Activated naive CD4-positive, alpha-beta T cell treated with anti-CD3 and anti-CD28 coated beads, Interleukin-2, amount 50 U/mL, for 24 hours (primary cell): Measurements from ENCODE around the gene TECTA.
"Not testable (repeated sequence)": the region's sequence is repeated elsewhere in the genome, so short reads cannot be mapped to it uniquely, and the experiment has no call there.

Experiments used
- H3K27ac Mint-ChIP-seq: one replicate; pipeline ENCODE4 v1.8.0; 2021; ENCODE audit warnings: mild to moderate bottlenecking, mixed read lengths
- H3K27me3 Mint-ChIP-seq: one replicate; pipeline ENCODE4 v1.8.0; 2021; ENCODE audit warnings: mixed read lengths
- H3K36me3 Mint-ChIP-seq: one replicate; pipeline ENCODE4 v1.8.0; 2021; ENCODE audit warnings: mixed read lengths
- H3K4me1 Mint-ChIP-seq: one replicate; pipeline ENCODE4 v1.8.0; 2021; ENCODE audit warnings: mixed read lengths
- H3K4me3 Mint-ChIP-seq: one replicate; pipeline ENCODE4 v1.8.0; 2021; ENCODE audit warnings: mild to moderate bottlenecking, mixed read lengths
- H3K9me3 Mint-ChIP-seq: one replicate; pipeline ENCODE4 v1.8.0; 2021; ENCODE audit warnings: mixed read lengths

Gene TECTA

DNA sequence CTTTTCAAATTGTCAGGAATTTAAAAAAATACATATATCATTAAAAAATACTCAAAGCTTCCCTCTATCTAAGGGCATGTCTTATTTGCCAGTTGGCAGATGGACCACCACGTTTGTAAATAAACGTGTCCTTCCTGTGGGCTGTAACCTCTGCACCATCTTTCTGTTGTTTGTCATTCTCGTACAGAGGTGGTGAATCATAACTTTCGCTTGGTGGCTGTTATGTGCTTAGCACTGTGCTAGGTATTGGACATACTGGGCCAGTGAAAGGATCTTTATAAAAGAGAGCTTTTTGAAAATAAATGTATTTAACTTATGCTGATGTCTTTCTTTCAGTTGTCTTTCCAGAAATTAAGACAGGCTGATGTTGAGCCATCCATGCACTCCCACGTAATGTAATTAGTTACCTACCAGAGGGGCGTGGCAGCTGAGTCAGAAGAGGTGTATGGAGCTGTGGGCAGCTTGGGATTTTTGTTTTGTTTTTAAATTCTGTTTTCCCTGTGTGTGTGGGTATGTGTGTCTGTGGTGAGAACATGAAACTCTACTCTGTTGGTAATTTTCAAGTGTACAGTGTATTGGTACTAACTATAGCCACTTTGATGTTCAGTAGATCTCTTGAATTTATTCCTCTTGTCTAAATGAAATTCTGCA is 62.7 kb downstream of the TECTA start:
- Mint-ChIP-seq H3K36me3 (no peaks in the 10 kb centered on the region), H3K27ac (no peak overlapping the region), H3K9me3 (no peaks in the 10 kb centered on the region), H3K4me1 (no peaks in the 10 kb centered on the region), H3K4me3 (no peak overlapping the region), H3K27me3 (no peaks in the 10 kb centered on the region)

DNA sequence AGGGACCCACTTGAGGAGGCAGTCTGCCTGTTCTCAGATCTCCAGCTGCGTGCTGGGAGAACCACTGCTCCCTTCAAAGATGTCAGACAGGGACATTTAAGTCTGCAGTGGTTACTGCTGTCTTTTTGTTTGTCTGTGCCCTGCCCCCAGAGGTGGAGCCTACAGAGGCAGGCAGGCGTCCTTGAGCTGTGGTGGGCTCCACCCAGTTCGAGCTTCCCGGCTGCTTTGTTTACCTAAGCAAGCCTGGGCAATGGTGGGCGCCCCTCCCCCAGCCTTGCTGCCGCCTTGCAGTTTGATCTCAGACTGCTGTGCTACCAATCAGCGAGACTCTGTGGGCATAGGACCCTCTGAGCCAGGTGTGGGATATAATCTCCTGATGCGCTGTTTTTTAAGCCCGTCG is 76.6 kb downstream of the TECTA start:
- not testable (repeated sequence) for H3K27ac Mint-ChIP-seq
- H3K9me3 Mint-ChIP-seq: peaks cover 26% of the 10 kb centered on the region

DNA sequence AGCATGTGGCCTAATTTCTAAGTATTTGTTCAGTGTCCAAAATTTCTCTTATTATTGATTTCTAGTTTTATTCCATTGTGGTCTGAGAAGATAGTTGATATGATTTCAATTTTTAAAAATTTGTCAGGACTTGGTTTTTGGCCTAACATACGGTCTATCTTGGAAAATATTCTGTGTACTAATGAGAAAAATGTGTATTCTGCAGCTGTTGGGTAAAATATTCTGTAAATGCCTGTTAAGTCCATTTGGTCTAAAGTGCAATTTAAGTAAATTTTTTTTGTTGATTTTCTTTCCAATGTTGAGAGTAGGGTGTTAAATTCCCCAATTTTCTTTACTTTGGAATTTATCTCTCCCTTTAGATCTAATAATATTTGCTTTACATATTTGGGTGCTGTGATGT is 78.3 kb downstream of the TECTA start:
- Mint-ChIP-seq H3K27me3 (peaks cover 5% of the 10 kb centered on the region), H3K9me3 (peaks cover 26% of the 10 kb centered on the region), H3K27ac (no peak overlapping the region), H3K4me1 (no peaks in the 10 kb centered on the region), H3K36me3 (peaks cover 12% of the 10 kb centered on the region), H3K4me3 (no peak overlapping the region)

More for the DNA sequence above, 76.6 kb downstream of the TECTA start:
- peaks cover 12% of the 10 kb centered on the region for H3K36me3 Mint-ChIP-seq
- H3K4me3 Mint-ChIP-seq, H3K27me3 Mint-ChIP-seq, H3K4me1 Mint-ChIP-seq: not testable (repeated sequence)

DNA sequence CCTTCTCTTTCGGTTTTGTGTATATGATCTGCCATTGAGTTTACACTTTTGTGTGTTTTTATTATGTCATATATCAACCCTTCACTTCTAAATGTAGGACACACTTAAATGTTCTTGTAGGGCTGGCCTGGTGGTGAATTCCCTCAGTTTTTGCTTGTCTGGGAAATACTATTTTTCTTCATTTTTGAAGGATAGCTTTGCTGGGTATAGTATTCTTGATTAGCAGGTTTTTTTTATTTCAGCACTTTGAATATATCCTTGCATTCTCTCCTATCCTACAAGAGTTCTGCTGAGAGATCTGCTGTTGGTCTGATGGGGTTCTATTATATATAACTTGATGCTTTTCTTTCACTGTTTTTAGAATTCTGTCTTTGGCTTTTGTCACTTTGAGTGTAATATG is 79.1 kb downstream of the TECTA start:
- Mint-ChIP-seq H3K9me3 (peaks cover 26% of the 10 kb centered on the region), H3K4me1 (no peaks in the 10 kb centered on the region), H3K27ac (no peak overlapping the region), H3K36me3 (peaks cover 12% of the 10 kb centered on the region), H3K4me3 (no peak overlapping the region), H3K27me3 (peaks cover 9% of the 10 kb centered on the region)

DNA sequence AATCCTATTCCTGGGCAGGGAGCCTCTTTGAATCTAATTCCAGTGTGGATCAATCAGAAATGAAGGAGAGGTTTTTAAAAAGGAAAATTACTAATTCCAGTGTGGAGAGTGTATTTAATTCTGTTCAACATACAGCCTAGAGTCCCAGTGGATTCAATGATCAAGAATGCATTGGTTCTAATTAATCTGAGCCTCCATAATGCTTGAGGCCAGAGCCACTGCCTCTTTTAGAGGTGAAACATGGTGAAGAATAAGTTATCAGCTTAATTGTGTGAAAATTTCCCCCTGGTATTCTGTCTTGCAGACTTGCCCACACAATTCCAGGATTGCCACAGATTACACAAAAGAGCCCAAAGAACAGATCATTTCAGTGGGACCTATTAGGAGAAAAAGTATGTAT is 87.7 kb downstream of the TECTA start:
- Mint-ChIP-seq H3K36me3 (no peaks in the 10 kb centered on the region), H3K4me3 (no peak overlapping the region), H3K27me3 (peaks cover 21% of the 10 kb centered on the region), H3K27ac (no peak overlapping the region), H3K4me1 (no peaks in the 10 kb centered on the region), H3K9me3 (no peaks in the 10 kb centered on the region)

DNA sequence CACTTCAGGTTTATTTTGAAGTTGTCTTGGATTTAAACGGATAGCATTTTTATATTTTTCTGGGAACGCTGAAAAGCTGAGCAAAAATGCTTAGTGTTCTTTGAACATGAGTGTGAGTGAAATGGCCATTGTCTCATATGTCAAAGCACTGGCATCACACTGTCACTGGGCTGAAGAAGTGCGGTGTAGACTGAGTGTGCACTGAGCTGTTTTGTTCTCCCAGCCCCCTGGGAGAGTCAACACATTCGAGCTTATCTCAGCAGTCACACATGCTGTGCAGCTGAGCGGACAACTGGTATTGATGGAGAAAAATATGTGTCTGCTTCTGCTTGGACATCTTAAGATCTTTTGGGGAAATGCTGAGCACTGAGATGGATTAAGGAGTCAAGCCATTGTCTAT is 90.8 kb downstream of the TECTA start:
- Mint-ChIP-seq H3K27me3 (peaks cover 23% of the 10 kb centered on the region), H3K4me3 (no peak overlapping the region), H3K4me1 (peaks cover 9% of the 10 kb centered on the region), H3K9me3 (no peaks in the 10 kb centered on the region), H3K36me3 (no peaks in the 10 kb centered on the region), H3K27ac (no peak overlapping the region)

DNA sequence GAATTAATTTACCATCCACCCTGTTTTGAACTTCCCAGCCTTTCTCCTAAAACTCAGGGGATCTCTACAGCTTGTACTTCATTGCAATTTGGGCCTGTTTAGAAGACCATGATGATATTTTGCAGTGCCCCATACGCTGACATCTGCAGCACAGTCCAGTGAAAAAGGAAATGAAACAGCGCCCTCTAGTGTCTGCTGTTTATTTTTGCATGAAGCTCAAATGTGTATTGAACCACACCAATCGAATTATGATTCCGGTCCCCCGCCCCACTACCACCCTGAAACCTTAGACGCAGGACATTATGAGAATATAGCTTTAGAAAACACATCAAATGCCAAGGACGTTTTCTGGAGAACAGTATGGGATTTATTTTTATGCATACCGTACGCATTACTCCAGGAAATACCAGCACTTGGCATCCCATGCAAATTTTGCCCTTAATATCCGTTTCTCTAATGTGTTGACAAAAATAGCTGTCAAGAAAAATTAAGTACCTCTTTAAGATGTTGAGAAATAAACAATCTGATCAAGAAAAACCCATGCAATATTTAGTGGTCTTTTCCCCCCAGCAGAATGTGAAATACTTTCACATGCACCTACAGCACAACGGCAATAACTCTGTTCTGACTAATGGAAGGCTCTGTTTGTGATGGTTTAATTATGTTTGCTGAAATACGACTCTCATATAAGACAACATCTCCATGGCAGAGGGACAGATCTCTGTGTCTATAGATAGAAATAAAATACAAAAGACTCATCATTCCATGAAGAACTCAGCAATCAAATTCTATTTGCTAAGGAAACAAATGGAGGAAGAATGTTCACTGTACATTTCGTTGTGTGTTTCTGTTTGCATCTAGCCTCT is 93.9 kb downstream of the TECTA start:
- Mint-ChIP-seq H3K36me3 (no peaks in the 10 kb centered on the region), H3K4me3 (no peak overlapping the region), H3K27me3 (peaks cover 11% of the 10 kb centered on the region), H3K4me1 (peaks cover 9% of the 10 kb centered on the region), H3K9me3 (no peaks in the 10 kb centered on the region), H3K27ac (no peak overlapping the region)

DNA sequence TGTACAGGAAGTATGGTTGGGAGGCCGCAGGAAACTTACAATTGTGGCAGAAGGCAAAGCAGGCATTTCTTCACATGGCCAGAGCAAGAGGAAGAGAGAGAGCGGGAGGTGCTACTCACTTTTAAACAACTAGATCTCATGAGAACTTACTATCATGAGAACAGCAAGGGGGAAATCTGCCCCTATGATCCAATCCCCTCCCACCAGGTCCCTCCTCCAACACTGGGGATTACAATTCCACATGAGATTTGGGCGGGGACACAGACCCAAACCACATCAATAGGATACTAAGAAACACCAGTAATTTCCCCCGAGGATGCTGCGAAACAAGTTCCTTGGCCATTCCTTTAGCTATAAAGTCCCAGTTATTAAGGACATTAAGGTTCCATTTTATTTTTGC is 97.4 kb downstream of the TECTA start:
- no peaks in the 10 kb centered on the region for H3K9me3 Mint-ChIP-seq
- H3K27ac Mint-ChIP-seq: no peak overlapping the region
- peaks cover 9% of the 10 kb centered on the region for H3K4me1 Mint-ChIP-seq
- H3K36me3 Mint-ChIP-seq: no peaks in the 10 kb centered on the region
- no peak overlapping the region for H3K4me3 Mint-ChIP-seq
- peaks cover 11% of the 10 kb centered on the region for H3K27me3 Mint-ChIP-seq

DNA sequence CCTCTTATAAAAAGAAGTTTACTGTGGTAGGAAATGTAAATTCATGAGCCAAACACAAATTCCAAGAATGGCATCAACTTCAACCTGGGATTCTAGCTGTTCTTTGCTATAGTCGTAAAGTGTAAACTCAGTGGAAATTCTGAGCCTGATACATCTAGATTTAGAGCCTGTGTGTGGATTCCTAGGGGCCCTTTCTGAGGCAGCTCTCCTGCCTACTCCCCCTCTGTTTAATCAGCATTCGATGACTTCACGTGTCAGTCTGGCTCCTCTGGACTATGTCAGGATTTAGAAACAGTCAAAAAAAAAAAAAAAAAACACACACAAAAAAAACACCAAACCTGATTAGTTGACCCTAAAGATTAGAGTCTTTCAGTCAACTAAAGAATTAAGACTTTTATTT is 98.5 kb downstream of the TECTA start:
- H3K36me3 Mint-ChIP-seq: no peaks in the 10 kb centered on the region
- H3K27ac Mint-ChIP-seq: no peak overlapping the region
- peaks cover 13% of the 10 kb centered on the region for H3K27me3 Mint-ChIP-seq
- no peaks in the 10 kb centered on the region for H3K9me3 Mint-ChIP-seq
- no peak overlapping the region for H3K4me3 Mint-ChIP-seq
- peaks cover 9% of the 10 kb centered on the region for H3K4me1 Mint-ChIP-seq

DNA sequence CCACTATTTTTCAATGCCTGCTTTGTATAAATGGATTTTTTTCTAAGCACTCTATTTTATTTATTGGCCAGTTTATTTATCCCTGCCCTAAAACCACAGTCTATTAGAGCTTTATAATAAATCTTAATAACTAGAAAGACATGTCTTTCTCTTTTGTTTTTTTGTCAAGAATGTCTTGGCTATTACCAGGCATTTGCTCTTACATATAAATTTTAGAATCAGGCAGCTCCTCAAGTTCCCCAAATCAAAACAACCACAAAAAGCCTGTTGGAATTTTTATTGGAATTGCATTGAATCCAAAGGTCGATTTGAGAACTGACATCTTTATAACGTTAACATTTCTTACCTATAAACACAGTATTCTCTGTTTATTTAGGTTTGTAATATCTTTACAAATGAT is 105.8 kb downstream of the TECTA start:
- Mint-ChIP-seq H3K9me3 (no peaks in the 10 kb centered on the region), H3K27me3 (peaks cover 11% of the 10 kb centered on the region), H3K4me1 (no peaks in the 10 kb centered on the region), H3K4me3 (no peak overlapping the region), H3K27ac (no peak overlapping the region), H3K36me3 (no peaks in the 10 kb centered on the region)

DNA sequence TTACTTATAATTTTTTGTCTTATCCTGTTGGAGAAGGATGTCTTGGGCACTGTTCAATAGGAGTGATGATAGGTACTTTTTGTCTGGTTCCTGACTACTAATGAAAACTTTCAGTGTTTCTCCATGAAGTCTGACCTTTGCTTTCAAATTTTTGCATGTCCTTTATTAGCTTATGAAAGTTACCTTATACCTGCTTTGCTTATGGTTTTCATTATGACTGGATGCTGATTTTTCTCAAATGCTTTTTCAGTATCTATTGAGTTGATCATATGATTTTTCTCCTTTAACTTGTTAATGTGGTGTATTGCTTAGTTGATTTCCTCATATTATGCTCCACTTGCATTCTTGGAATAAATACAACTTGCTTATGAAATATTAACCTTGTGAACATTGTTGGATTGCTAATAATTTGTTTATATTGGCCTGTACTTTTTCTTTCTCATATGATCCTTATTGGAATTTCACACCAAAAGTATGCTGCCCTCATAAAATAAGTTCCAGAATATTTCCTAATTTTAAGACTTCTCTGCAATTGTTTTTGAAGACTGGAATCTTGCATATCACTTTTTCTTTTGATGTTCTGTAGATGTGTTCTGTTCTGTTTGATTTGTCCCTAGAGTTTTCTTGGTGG is 106.6 kb downstream of the TECTA start:
- no peaks in the 10 kb centered on the region for H3K36me3 Mint-ChIP-seq
- no peaks in the 10 kb centered on the region for H3K9me3 Mint-ChIP-seq
- no peak overlapping the region for H3K27ac Mint-ChIP-seq
- no peak overlapping the region for H3K4me3 Mint-ChIP-seq
- peaks cover 13% of the 10 kb centered on the region for H3K27me3 Mint-ChIP-seq
- H3K4me1 Mint-ChIP-seq: no peaks in the 10 kb centered on the region

DNA sequence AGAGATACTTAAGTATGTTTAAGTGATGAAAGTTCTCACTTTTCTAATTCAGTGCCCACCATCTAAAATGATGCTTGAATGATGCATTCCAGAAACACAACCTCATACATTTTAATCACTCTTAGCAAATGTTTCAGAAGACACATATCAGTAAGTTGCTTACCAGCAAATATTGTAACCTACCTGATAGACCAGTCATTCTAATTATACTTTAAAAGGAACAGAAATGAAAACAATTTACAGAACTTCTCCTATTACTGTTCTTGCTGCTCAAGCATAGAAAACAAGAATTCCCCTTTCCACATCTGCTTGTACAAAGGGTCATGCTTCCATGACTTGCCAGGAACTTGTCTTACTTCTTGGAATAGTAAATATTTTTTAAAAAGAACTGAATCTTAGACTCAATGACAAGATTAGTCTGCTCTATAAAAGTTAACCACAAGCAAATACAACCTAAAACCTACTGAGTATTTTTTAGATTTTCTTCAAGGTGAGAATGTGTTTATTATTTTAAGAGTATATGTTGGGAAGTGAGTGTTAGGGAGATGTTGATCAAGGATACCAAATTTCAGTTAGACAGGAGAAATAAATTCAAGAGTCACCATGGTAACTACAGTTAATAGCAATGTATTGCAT is 109.5 kb downstream of the TECTA start:
- peaks cover 17% of the 10 kb centered on the region for H3K27me3 Mint-ChIP-seq
- H3K4me3 Mint-ChIP-seq: no peak overlapping the region
- H3K9me3 Mint-ChIP-seq: no peaks in the 10 kb centered on the region
- no peak overlapping the region for H3K27ac Mint-ChIP-seq
- no peaks in the 10 kb centered on the region for H3K4me1 Mint-ChIP-seq
- no peaks in the 10 kb centered on the region for H3K36me3 Mint-ChIP-seq

DNA sequence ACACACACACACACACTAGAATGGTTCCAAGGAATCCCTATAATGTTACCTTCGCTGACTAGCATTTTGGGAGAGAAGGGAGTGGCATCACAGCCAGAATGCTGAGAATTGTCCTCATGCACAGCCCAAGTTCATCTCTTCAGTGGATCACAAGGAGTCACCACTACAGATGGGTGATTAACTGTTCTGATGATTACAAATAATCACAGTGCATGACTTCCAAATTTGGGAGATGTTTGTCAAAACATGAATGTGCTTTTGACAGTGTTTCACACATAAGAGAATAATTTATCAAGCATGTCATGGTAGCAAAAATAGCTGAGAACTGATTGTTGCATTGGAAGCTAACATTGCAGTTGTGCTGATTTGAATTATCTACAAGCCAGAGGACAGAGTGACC is 110.6 kb downstream of the TECTA start:
- Mint-ChIP-seq H3K4me1 (no peaks in the 10 kb centered on the region), H3K4me3 (no peak overlapping the region), H3K27ac (no peak overlapping the region), H3K9me3 (no peaks in the 10 kb centered on the region), H3K36me3 (no peaks in the 10 kb centered on the region), H3K27me3 (peaks cover 14% of the 10 kb centered on the region)

DNA sequence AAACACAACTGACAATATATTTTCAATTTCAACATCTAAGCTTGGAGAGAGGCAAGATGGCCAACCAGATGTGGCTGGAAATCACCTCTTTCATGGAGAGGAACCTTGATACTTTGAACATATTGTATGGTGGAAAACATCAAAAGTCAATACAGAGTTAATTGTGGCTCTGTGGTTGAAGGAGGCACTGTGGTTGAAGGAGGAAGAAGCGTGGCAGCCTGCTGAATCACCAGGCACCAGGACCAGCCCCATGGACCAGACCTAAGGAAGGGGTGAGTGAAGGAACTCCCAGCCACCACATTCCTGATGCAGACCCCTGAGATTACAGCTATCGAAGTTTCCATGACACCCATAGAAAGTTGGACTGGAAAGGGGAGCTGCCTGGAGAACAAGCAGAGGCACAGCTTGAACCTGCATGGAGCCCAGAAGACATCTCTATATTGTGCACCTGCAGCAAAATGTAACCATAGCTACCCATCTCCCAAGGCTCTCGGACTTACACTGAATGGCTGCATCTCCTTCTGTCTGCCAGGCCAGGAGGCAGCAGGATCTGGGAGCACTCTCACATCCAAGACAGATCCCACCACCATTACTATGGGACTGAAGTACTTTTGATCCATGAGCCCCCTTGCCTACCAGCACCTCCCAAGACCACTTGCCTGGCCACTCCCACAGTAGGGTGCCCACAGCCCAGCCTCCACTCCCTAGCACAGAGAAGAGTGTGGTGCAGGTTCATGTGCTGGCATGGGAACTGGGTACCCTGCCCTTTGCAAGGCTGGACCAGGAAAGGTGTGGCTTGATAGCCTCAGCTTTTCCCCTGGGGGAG is 111.7 kb downstream of the TECTA start:
- Mint-ChIP-seq H3K36me3 (no peaks in the 10 kb centered on the region), H3K4me1 (no peaks in the 10 kb centered on the region), H3K4me3 (no peak overlapping the region), H3K9me3 (no peaks in the 10 kb centered on the region), H3K27ac (no peak overlapping the region), H3K27me3 (peaks cover 12% of the 10 kb centered on the region)

DNA sequence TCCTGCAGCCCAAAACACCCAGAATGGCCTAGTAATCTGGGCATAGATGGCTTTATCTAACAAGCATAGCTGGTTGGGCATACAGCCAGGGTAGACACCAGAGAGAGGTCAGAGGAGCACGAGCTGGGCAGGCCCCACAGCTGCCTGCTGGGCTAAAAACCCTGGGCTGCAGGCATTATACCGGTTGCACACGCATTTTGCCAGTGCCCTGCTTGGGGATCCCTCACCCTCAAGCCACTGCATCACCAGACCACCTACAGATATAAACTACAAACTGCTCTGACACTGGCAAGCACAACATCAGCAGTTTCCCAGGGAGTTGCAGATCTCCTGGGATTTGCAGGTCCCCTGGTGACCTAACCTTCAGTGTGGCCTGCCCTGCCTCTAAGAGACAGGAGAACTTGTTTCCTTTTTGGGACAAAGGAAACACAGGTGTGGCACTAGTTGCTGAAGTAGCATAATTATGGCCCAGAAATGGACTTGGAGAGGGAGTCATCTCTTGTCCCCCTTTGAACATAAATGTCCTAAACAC is 112.4 kb downstream of the TECTA start:
- Mint-ChIP-seq H3K4me1 (no peaks in the 10 kb centered on the region), H3K27ac (no peak overlapping the region), H3K36me3 (no peaks in the 10 kb centered on the region), H3K9me3 (no peaks in the 10 kb centered on the region), H3K4me3 (no peak overlapping the region), H3K27me3 (peaks cover 12% of the 10 kb centered on the region)
